GM10847 (cell line): Measurements from ENCODE around the gene ILKAP.

Experiments
- POLR2A ChIP-seq: IDR thresholded peaks from 2 replicates; pipeline ENCODE4 v1.6.1; 2011; ENCODE audit not compliant: insufficient read length; ENCODE audit errors: extremely low read depth

Gene ILKAP

DNA sequence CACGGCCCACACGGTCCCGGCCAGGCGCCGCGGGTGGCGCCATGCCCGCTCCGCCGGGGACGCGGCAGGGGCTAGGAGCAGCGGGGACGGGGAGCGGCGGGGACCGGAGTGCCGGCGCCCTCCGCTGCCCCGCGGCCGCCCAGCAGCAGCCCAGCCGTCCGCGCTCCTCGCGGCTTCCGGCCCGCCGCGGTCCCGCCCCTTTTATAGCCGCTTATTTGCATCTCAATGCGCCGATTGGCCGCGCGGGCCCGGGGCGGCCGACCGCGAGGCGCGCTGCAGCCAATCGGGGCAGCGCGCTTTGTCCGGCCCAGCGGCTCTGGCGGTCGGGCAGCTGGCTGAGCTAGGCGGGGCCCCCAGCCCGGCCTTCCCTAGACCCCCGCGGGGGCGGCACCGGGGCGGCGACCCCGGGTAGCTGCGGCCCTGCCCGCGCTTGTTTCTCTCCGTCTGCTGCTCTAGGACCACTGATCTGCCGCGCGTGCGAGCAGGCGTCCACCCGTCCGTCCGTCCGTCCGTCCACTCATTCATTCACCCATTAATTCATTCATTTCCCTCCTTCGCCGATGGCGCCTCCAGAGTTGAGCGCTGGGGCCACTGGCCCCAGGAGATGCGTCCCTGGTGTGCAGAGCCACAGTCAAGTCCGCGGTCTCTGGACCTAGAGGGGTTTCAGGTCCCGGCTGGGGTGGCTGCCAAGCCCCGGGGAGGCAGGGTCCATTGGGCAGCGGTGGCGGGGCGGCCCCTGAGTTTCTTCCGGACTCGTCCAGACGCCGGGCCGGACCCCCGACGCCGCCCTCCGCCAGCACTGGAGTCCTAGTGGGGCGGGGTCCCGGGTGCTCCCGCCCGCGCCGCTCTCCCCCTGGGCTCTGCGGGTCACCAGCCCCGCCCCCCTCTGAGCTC is 36.6 kb upstream of the ILKAP start, which contains the start of gene HES6:
Gene HES6, minus strand, starts transcription at position 176 of the 894 bp plus-strand sequence. Its CDS starts 133 bp downstream, at position 43.
- peak; percentile 92 for TF ChIP-seq POLR2A

DNA sequence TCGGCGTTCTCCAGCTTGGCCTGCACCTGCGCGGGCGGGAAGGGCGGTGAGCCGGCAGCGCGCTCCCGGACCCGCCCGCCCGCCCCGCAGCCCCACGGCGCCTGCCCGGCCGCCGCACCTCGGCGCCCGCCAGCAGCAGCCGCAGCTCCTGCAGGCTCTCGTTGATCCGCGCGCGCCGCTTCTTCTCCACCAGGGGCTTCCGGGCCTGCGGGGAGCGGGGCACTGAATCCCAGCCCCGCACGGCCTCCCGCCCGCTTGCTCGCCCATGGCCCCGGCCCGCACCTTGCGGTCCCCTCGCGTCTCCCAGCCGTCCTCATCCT is 36.0 kb upstream of the ILKAP start:
- no peak for TF ChIP-seq POLR2A

DNA sequence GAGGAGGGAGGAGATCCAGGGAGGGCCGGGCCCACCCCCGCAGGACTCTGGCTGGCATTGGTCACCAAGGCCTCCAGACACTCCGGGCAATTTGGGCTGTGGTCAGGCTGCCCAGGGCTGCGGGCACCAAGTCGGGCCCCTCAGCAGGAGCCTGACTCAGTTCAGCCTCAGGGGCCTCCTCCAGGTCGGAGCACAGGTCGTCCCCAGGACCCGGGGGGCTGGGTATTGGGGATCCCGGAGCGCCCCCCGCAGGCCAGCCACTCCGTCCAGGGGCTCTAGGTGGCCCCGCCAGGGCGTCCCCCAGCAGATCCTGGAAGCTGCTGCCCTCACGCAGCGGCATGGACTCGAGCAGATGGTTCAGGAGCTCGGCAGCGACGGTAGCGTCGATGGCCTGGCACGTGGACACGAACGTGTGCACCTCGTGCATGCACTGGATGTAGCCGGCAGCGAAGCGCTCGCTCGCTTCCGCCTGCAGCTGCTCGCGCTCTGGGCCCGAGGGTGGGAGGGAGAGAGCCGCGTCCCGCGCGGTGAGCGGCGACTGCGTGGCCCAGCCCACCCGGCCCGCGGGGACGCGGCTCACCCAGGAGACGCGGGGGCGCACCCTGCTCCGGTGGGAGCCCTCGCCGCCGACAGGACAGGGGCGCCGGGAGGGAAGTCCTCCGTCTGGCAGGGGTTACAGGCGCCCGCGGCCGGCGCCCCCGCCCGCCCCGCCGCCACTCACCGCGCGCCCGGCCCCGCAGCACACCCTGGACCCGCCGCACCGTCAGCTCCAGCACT is 35.5 kb upstream of the ILKAP start:
- no peak for TF ChIP-seq POLR2A

DNA sequence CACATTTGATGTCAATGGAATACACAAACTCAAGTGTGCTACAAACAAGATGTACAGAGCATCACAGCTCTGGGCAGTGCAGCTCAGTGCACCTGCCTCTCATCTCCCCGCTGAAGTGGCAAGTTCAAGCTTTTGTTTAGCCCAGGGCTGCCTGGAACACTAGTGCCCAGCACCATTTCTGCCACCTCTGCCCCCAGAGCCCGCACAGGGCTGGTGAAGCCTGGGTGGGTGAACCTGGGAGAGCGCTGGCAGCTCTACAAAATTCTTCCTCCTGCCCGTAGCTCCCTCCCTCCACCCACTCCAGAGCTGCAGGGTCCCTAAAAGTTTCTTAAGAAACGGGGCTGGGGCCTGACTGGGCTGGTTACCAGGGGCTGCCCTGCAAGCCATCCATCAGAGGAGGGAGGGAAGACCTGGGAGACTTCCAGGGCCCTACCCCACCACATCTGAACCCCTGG is 34.8 kb upstream of the ILKAP start:
- TF ChIP-seq POLR2A, result no peak

DNA sequence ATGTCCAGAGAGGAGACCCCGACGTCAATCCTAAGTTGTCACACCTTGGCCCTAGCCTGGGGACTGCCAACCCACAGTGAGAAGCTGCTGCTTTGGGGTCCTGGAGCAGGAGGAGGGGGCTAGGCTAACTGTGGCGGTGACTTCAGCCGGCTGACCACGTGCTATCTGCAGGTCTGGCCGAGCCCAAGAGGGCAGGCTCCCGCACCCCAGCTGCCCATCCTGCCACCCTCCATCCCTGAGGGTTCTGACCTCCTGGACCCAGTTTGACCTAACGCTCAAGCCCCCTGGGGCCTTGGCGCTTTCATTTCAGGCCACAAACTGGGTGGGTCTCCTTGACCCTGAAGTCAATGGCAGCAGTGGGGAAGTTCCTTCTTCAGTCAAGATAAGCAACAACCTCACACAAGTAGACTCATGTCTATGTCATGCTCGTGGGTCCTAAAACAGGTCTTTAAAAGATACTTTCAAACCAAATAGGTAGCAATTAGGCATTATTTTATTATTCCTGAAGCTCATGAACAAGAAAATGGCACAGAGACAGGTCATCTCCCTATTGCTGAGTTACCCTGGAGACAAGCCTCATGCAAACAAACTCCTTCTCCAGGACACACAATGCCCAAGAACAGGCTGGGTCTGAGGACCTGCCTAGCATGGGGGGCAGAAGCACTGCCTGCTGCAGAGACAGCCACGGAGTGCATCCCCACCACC is 34.1 kb upstream of the ILKAP start:
- no peak for TF ChIP-seq POLR2A

DNA sequence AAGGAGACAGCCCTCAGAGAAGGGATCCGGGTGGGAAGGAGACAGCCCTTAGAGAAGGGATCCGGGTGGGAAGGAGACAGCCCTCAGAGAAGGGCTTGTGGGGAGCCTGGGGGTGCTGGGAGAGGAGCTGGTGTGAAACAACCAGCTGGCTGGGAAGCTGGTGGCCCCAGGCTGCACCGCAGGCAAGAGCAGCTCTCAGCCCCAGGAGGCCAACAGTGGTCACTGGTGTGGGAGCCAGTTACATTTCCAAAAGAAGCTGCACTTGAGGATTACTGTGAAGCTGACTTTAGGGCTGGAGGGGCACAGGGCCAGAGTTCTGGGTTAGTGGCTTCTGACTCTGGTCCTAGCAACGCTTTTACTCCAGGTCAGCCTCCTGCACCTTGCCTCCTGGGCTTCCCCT is 33.1 kb upstream of the ILKAP start:
- TF ChIP-seq POLR2A, result no peak

DNA sequence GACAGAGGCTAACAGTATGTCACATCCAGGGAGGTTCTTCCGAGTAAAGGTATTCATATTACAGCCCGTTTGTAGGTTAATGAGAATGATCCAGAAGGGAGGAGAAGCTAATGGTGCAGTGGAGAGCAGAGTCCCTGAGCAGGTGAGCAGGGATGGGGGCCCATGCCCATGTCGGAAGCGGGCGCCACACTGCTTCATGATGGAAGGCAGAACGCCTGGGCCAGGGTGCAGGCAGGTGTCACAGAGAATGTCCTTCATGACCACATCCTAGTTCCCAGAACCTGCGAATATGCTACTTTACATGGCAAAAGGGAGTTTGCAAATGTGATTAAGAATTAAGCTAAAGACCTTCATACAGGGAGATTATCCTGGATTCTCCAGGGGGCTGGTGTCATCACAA is 32.4 kb upstream of the ILKAP start:
- no peak for TF ChIP-seq POLR2A

DNA sequence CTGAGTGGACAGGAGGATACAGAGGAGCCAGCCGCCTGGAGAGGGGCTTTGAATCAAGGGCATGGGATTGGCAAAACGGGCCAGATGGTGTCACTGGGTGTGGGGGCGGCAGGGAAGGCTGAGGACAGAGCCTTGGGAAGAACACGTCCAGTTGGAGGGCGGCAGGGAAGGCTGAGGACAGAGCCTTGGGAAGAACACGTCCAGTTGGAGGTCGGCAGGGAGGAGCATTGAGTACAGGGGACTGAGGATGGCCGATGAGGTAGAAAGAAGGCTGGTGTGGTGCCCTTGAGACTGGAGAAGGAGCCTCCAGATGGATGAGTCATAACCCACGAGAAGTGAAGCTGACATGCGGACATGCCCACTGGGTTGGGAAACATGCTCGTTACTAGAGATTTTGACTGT is 31.8 kb upstream of the ILKAP start:
- TF ChIP-seq POLR2A, result no peak

DNA sequence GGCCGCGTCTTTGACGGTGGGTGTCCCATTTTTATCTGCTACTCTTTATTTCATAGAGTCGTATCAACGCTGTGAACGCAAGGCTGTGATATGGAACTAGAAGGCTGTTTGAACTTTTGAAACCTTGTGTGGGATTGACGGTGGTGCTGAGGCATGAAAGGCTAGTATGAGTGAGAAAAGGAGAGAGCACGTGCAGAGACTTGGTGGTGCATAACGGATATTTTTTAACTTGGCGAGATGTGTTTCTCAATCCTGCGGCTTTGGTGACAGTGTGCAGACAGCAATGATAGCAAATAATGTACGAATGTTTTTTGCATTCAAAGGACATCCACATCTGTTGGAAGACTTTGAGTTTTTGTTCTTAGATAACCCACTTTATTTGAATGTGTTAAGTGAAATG is 30.1 kb upstream of the ILKAP start:
- no peak for TF ChIP-seq POLR2A

DNA sequence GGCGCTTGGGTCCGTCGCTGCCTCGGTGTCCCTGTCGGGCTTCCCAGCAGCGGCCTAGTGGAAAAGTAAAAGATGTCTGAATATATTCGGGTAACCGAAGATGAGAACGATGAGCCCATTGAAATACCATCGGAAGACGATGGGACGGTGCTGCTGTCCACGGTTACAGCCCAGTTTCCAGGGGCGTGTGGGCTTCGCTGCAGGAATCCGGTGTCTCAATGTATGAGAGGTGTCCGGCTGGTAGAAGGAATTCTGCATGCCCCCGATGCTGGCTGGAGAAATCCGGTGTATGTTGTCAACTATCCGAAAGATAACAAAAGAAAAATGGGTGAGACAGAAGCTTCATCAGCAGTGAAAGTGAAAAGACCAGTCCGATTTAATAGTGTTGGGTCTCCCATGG is 28.3 kb upstream of the ILKAP start:
- no peak for TF ChIP-seq POLR2A

DNA sequence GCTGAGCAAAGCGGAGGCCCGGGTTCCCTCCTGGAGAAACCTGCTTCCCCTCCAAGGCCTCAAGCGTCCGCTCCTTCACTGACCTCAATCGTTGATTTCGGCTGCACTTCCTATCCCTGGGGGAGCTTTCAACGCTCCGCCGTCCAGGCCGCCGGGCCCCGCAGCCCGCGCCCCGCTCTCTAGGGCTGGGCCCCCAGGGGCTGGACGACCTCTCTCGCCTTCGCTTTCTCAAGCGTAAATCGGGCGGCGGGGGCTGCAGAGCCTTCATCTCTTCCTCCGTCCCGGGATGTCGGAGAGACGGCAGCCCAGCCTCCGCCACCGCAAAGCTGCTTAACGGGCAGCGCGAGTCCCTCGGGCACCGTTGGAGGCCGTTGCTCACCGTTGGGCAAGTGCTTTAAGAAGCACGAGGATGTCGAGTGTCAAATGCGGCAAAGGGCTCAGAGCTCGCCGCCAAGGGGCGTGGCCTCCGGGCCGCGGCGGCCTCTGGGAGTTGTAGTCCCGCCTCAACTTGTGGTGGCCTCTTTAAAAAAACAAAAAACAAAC is 27.8 kb upstream of the ILKAP start:
- TF ChIP-seq POLR2A, result no peak

DNA sequence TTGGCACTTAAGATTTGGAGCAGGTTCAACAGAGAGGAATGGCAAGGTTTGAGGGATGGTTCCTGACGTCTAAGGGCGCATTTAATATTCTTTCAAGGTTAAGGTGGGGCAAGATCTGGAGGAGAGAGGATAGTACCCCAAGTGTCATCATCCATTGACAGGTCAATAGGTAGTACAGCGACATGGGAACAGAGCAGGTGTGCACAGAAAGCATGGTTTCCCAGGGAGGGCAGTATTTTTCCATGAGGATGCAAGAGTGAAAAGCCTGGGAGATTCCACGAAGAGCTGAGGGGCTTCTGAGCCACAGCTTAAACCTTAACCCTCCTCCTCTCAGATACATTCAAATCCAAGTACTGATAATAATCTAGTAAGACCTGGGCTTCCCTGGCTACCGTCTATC is 27.2 kb upstream of the ILKAP start:
- no peak for TF ChIP-seq POLR2A

DNA sequence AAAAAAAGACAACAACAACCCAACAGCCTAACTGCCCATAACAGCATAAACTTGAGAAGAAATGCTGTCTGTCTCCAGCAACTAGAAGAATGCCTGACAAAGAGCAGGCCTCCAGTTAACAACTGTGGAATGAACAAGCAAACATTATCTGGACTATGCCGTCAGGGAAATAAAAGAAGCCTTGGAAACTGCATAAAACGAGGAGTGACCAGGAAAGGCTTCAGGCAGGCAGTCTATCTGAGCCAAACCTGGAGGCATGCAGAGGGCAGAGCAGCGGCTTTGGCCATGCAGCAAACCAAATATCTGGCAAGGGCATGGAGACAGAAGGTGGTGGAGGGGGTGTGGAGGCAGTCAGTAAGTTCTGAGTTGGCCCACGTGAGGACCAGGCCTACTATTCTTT is 25.2 kb upstream of the ILKAP start:
- no peak for TF ChIP-seq POLR2A

DNA sequence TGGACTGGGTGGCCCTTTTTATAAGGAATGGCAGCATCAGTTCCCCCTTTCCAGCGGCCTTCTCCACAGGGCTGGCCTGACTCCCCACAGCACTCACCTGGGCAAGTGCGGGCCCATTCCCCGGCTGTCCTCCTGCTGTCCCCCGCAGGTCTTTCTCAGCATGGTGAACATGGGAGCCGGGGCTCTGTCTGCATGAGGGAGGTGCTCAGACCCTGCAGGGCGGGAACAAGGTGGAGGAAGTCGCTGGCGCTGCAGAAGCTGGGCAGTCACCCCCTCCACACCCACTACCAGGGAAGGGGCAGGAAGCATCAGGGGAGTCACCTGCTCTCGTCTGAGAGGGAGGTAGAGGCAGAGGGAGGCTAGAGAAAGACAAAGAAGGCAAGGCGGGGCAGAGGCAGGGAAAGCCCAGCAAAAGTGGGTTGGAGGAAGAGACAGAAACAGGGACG is 24.1 kb upstream of the ILKAP start:
- TF ChIP-seq POLR2A, result no peak
